ENCODE results near the gene DNAJB2. TPM values are rescaled to one million over a fixed set of nuclear protein-coding genes. Genes with fewer than 3 reads are reported as not detected.

The DNAJB2 gene
- total RNA-seq, 2 experiments from 2014 or later: 49.9 to 58.7 TPM

DNA sequence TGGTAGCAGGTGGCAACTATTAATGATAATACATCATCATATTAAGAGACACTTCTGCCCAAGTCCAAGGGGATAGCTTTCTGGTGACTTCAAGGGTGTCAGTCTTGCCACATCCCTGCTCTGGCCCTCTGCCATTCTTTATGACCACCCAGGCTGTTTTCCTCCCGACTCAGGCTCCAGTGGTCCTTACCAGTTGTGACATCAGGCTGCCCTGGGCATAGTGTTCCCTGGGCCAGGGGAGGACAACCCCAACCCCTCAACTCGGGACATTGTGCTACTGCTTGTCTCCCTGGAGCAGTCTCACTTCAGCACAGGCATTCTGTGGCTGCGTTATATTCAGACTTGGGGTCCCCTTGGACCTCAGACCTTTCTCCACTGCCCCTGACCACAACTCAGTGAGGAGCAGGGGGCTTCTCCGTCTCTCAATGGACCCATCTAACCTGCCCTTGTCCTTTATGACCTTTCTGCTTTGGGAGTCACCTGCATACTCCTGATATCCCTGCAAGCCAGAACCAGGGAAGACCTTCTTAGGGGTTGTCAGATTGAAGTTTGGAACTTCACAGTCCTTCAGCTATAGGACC lies 12.8 kb downstream of the DNAJB2 start:
- TF ChIP-seq EZH2phosphoT487 (IDR thresholded peaks at IDR 0.05; ENCODE audit: borderline replicate concordance, low read depth, low read length): no peak
- TF ChIP-seq CTCF (conservative IDR thresholded peaks at IDR 0.05; ENCODE audit: low read length): no peak
- no peaks in the 10 kb centered on the region for H3K36me3 ChIP-seq (ENCODE audit: insufficient read depth, low read length)
- no peak overlapping the region for H2AFZ ChIP-seq (ENCODE audit: low read length)
- ChIA-PET CTCF (ENCODE audit: unreplicated experiment) (interaction anchor here (1.2 to 1.5 kb wide), 2 partner anchors 15 to 37 kb away, joined by 3 to 4 read pairs; no protein-coding TSS in a partner anchor), POLR2A (interaction anchor here (0.8 to 1.3 kb wide), 3 partner anchors 11 to 86 kb away, joined by 3 to 5 read pairs (median 4); partner anchors contain the start of genes DNAJB2 and ZFAND2B)
- H3K4me2 ChIP-seq (ENCODE audit: low read length): no peak overlapping the region
- H3K9me3 ChIP-seq (ENCODE audit: low read length): no peaks in the 10 kb centered on the region
- no TSS peak for BruUV-seq (replicated peaks)
- no peaks in the 10 kb centered on the region for H3K79me2 ChIP-seq (ENCODE audit: insufficient read depth, low read depth, low read length)
- peaks cover 21% of the 10 kb centered on the region for H3K4me1 ChIP-seq (ENCODE audit: insufficient read depth, low read length, poor library complexity, severe bottlenecking)
- no peaks in the 10 kb centered on the region for H3K9me2 ChIP-seq (ENCODE audit: insufficient read depth, low read length)
- DNase-seq (ENCODE audit: low spot score): no peak
- no peak overlapping the region for H3K4me3 ChIP-seq (ENCODE audit: low read depth, low read length, poor library complexity, severe bottlenecking)
- no peaks in the 10 kb centered on the region for H4K20me1 ChIP-seq (ENCODE audit: insufficient read depth, low read length)
- intact Hi-C loops (cut with micrococcal nuclease; ENCODE audit: unreplicated experiment): no loop called here
- H3K27ac ChIP-seq (ENCODE audit: low read depth, low read length, poor library complexity, severe bottlenecking): no peak overlapping the region

GRCh38 chr2:219292616-219293015 lies 13.4 kb downstream of the DNAJB2 start:
- ChIA-PET POLR2A (interaction anchor here (0.9 to 1.4 kb wide), 2 partner anchors 15 to 87 kb away, joined by 3 to 6 read pairs; no protein-coding TSS in a partner anchor), CTCF (ENCODE audit: unreplicated experiment) (interaction anchor here (1.5 kb wide), 1 partner anchor 16 kb away, joined by 4 read pairs; no protein-coding TSS in a partner anchor)
- H3K9me2 ChIP-seq (ENCODE audit: insufficient read depth, low read length): no peaks in the 10 kb centered on the region
- H3K4me2 ChIP-seq (ENCODE audit: low read length): no peak overlapping the region
- TF ChIP-seq CTCF (conservative IDR thresholded peaks at IDR 0.05; ENCODE audit: low read length) (no peak), EZH2phosphoT487 (IDR thresholded peaks at IDR 0.05; ENCODE audit: borderline replicate concordance, low read depth, low read length) (no peak)
- H3K36me3 ChIP-seq (ENCODE audit: insufficient read depth, low read length): no peaks in the 10 kb centered on the region
- no peak overlapping the region for H3K27ac ChIP-seq (ENCODE audit: low read depth, low read length, poor library complexity, severe bottlenecking)
- BruUV-seq (replicated peaks): no TSS peak
- H3K79me2 ChIP-seq (ENCODE audit: insufficient read depth, low read depth, low read length): no peaks in the 10 kb centered on the region
- H4K20me1 ChIP-seq (ENCODE audit: insufficient read depth, low read length): no peaks in the 10 kb centered on the region
- intact Hi-C loops (cut with micrococcal nuclease; ENCODE audit: unreplicated experiment): no loop called here
- H2AFZ ChIP-seq (ENCODE audit: low read length): no peak overlapping the region
- H3K4me3 ChIP-seq (ENCODE audit: low read depth, low read length, poor library complexity, severe bottlenecking): no peak overlapping the region
- no peak for DNase-seq (ENCODE audit: low spot score)
- H3K9me3 ChIP-seq (ENCODE audit: low read length): no peaks in the 10 kb centered on the region
- H3K4me1 ChIP-seq (ENCODE audit: insufficient read depth, low read length, poor library complexity, severe bottlenecking): peaks cover 21% of the 10 kb centered on the region

DNA sequence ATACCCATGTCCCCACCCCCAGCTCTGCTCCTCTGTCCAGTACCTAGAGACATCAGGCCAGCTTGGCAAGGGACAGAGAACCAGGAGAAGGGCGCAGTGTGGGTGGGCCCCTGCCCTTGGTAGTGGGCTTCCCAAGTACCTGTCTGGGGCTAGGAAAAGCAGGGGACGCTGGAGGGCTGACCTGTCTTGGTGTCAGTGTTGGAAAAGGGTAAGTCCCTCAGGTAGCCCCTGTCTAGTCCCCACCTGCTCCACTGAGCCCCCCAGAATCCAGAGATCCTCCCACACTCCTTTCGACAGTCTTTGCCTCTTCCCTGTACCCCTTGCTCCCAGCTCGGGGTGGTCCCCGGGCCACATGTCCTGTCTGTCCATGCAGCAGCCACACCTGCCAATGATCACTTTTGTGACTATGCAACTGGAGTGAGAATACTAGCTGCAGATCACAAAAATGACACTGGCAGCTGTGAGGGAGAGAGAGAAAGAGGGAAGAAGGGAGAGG lies 14.6 kb downstream of the DNAJB2 start:
- H3K4me1 ChIP-seq (ENCODE audit: insufficient read depth, low read length, poor library complexity, severe bottlenecking): peaks cover 21% of the 10 kb centered on the region
- no peak overlapping the region; the same call in 1 of the 2 replicates for H3K4me2 ChIP-seq (ENCODE audit: low read length)
- POLR2A ChIA-PET: interaction anchor here (1.0 to 3.2 kb wide), 4 partner anchors 13 to 400 kb away, joined by 3 to 13 read pairs (median 10); no protein-coding TSS in a partner anchor
- H3K36me3 ChIP-seq (ENCODE audit: insufficient read depth, low read length): no peaks in the 10 kb centered on the region
- H3K4me3 ChIP-seq (ENCODE audit: low read depth, low read length, poor library complexity, severe bottlenecking): no peak overlapping the region
- intact Hi-C loops (cut with micrococcal nuclease; ENCODE audit: unreplicated experiment): loop anchor here (2.0 kb wide), 2 partner anchors 117 to 235 kb away; partner anchors contain the start of gene CNPPD1
- no peak overlapping the region; the same call in 1 of the 2 replicates for H2AFZ ChIP-seq (ENCODE audit: low read length)
- no peaks in the 10 kb centered on the region for H4K20me1 ChIP-seq (ENCODE audit: insufficient read depth, low read length)
- no TSS peak for BruUV-seq (replicated peaks)
- H3K9me3 ChIP-seq (ENCODE audit: low read length): no peaks in the 10 kb centered on the region
- CTCF ChIA-PET (ENCODE audit: unreplicated experiment): no interaction called here
- no peaks in the 10 kb centered on the region for H3K9me2 ChIP-seq (ENCODE audit: insufficient read depth, low read length)
- no peaks in the 10 kb centered on the region for H3K79me2 ChIP-seq (ENCODE audit: insufficient read depth, low read depth, low read length)
- TF ChIP-seq CTCF (conservative IDR thresholded peaks at IDR 0.05; ENCODE audit: low read length) (no peak), EZH2phosphoT487 (IDR thresholded peaks at IDR 0.05; ENCODE audit: borderline replicate concordance, low read depth, low read length) (no peak)
- no peak for DNase-seq (ENCODE audit: low spot score)
- H3K27ac ChIP-seq (ENCODE audit: low read depth, low read length, poor library complexity, severe bottlenecking): no peak overlapping the region

Data from OCI-LY7 (cell line).